ENCODE data around the gene SKIC3.

The SKIC3 gene

GRCh38 chr5:95530416-95530815 is 24.4 kb downstream of the SKIC3 start:
- DNase-seq, result no peak

GRCh38 chr5:95528565-95528964 is 26.2 kb downstream of the SKIC3 start:
- DNase-seq, result no peak

GRCh38 chr5:95526871-95527270 is 27.9 kb downstream of the SKIC3 start:
- no peak for DNase-seq

GRCh38 chr5:95524423-95524822 is 30.4 kb downstream of the SKIC3 start:
- DNase-seq, result no peak

- DNase-seq, result peak in 1 of 2 experiments; percentile 3
Measured at GRCh38 chr5:95520206-95520605, 34.6 kb downstream of the SKIC3 start.

- no peak for DNase-seq
Measured at GRCh38 chr5:95519681-95520080, 35.1 kb downstream of the SKIC3 start.

- peak; percentile 14 to 85 for DNase-seq
Measured at GRCh38 chr5:95519151-95519550, 35.6 kb downstream of the SKIC3 start.

DNA sequence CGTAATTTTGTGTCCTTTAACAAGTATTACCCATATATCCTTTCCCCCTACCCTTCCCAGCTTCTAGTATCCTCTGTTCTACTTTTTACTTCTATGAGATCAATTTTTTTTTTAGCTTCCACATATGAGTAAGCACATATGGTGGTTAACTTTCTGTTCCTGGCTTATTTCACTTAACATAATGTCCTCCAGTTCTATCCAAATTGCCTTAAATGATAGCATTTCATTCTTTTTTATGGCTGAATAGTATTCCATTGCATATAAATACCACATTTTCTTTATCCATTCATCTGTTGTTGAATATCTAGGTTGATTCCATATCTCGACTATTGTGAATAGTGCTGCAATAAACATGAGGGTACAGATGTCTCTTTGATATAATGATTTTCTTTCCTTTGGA is 36.4 kb downstream of the SKIC3 start:
- DNase-seq, result no peak

DNA sequence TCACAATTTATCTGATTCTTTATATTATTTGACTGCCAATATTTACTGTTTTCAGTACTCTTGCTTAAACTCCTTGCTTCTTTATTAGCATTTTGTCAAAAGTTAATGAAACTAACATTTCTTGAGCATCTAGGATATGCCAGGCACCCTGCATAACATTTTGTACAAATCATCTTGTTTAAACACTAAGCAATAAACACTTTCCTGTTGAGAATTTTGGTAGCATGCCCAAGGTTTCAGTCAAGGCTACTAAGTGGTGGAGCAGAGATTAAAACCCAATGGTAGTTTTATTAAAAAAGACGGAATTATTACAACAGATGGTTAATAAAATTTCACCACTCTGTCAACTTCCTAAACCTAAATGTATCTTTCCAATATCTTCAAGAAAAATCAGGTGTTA is 43.2 kb downstream of the SKIC3 start:
- no peak for DNase-seq

DNA sequence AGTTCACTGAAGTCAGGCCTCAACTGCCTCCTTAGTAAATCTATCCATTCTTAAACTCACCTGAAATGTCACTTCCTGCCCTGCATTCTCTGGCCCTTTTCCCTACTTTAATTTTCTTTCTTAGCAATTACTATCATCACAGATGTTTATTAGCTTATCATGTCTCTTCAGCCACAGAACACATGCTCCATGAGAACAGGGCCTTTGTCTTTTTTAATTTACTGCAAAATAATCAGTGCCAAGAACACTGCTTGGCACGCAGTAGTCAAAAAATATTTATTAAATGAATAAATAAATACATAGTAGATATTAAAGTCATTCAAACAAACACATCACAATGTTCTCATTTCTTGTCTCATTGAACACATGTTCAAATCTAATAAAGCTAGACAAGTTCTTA is 46.2 kb downstream of the SKIC3 start:
- DNase-seq, result no peak
